HepG2 (cell line): ENCODE data around the gene JADE2. TPM values are rescaled to one million over a fixed set of nuclear protein-coding genes. Genes with fewer than 3 reads are reported as not detected.
A peak's percentile ranks its signal among the peaks of the same experiment; 100 is the strongest.

Experiments
- ATAC-seq: fragments of 200-7000 bp; cut with Tn5 transposase; 3 replicates; pipeline ENCODE4 v1.9.1; 2020; ENCODE audit warnings: mild to moderate bottlenecking, moderate library complexity
- BruUV-seq: library from RNA; stranded (reverse); fragments of 400-500 nt; replicated peaks from 2 replicates; lab custom pipeline; 2021; lab: Mats Ljungman, UMichigan
- CTCF ChIA-PET: fragments of 300-600 bp; formaldehyde crosslinking; extraction: SDS; loops from one replicate; lab custom pipeline; 2021; ENCODE audit warnings: low total read pairs, inconsistent platforms, low intra/inter-chr PET ratio; lab: Yijun Ruan, JAX
- POLR2A ChIA-PET: fragments of 350-600 bp; sonication (Branson Sonifier 250); formaldehyde crosslinking; loops from one replicate; lab custom pipeline; 2020; ENCODE audit warnings: antibody characterized with exemption, inconsistent platforms; lab: Yijun Ruan, JAX
- DNase-seq: peaks from one replicate; pipeline ENCODE4 v3.0.0-alpha.2; 2015; ENCODE audit warnings: low spot score
- FAIRE-seq: peaks from 3 replicates; lab custom pipeline; 2011; peaks lifted over from hg19 to GRCh38; lab: Jason Lieb, UNC
- H2AFZ ChIP-seq: one replicate; pipeline ENCODE4 v1.6.1; 2011; ENCODE audit warnings: low read length, inconsistent platforms
- H3K27ac ChIP-seq: fragments of 300-600 bp; 3 replicates; pipeline ENCODE4 v1.8.0; 2011; ENCODE audit warnings: mixed run types, mild to moderate bottlenecking, mixed read lengths, low read length, inconsistent platforms; ENCODE audit not compliant: insufficient read depth; ENCODE audit errors: extremely low read length
- H3K27me3 ChIP-seq, 2 experiments: fragments of 200-600 bp in 1 of 2; 2 replicates in 1 of 2; 3 replicates in 1 of 2; pipeline versions ENCODE4 v1.6.0 to v1.8.0; 2011; ENCODE audit warnings: low read length in 2 of 2, mild to moderate bottlenecking in 2 of 2, moderate library complexity in 2 of 2, inconsistent platforms in 1 of 2; ENCODE audit not compliant: insufficient read depth in 2 of 2, control insufficient read depth in 1 of 2
- H3K36me3 ChIP-seq, 2 experiments: fragments of 200-600 bp in 1 of 2; replicated peaks in 1 of 2; 2 replicates in 1 of 2; 3 replicates in 1 of 2; pipeline versions ENCODE4 v1.5.1 to v1.8.0; 2011; ENCODE audit warnings: low read length in 2 of 2, inconsistent platforms in 1 of 2; ENCODE audit not compliant: insufficient read depth in 2 of 2, control insufficient read depth in 1 of 2
- H3K4me1 ChIP-seq: 2 replicates; pipeline ENCODE4 v1.5.1; 2012; ENCODE audit warnings: low read length, inconsistent platforms; ENCODE audit not compliant: insufficient read depth
- H3K4me2 ChIP-seq: 2 replicates; pipeline ENCODE4 v1.6.0; 2011; ENCODE audit warnings: low read depth, low read length, inconsistent platforms
- H3K4me3 ChIP-seq, 3 experiments: fragments of 200-600 bp in 1 of 3; sonication (generic), shearing (Covaris generic) in 1 of 3; replicated peaks in 1 of 3; 2 replicates each; pipeline ENCODE4 v1.5.1; 2011 to 2016; ENCODE audit warnings: low read length in 3 of 3, inconsistent platforms in 2 of 3, low read depth in 2 of 3, mild to moderate bottlenecking in 2 of 3, control low read depth in 1 of 3, mixed read lengths in 1 of 3; ENCODE audit not compliant: insufficient read depth in 1 of 3
- H3K79me2 ChIP-seq: one replicate; pipeline ENCODE4 v1.6.1; 2011; ENCODE audit warnings: low read length, inconsistent platforms; ENCODE audit not compliant: insufficient read depth
- H3K9ac ChIP-seq: 2 replicates; pipeline ENCODE4 v1.6.0; 2011; ENCODE audit warnings: mild to moderate bottlenecking, low read depth, low read length, inconsistent platforms; ENCODE audit not compliant: insufficient read depth
- H3K9me3 ChIP-seq: 2 replicates; pipeline ENCODE4 v1.5.1; 2012; ENCODE audit warnings: mild to moderate bottlenecking, low read length
- H4K20me1 ChIP-seq: 2 replicates; pipeline ENCODE4 v1.6.0; 2011; ENCODE audit warnings: inconsistent platforms, mild to moderate bottlenecking, low read length, moderate library complexity; ENCODE audit not compliant: insufficient read depth
- BRCA1 ChIP-seq: sonication (generic); formaldehyde crosslinking; IDR thresholded peaks from 2 replicates; pipeline ENCODE4 v1.4.0; 2020; ENCODE audit warnings: missing genetic modification reagents
- EHMT2 ChIP-seq: fragments of 200-600 bp; sonication (generic); IDR thresholded peaks from 2 replicates; pipeline ENCODE4 v1.7.0; 2017; ENCODE audit warnings: antibody characterized with exemption, low read depth, low read length, borderline replicate concordance
- JARID2 ChIP-seq: sonication (generic); formaldehyde crosslinking; IDR thresholded peaks from 2 replicates; pipeline ENCODE4 v1.8.1; 2023; ENCODE audit warnings: missing genetic modification reagents, inconsistent platforms; ENCODE audit not compliant: insufficient replicate concordance
- MIER3 ChIP-seq: IDR thresholded peaks from 2 replicates; pipeline ENCODE4 v1.6.1; 2016; ENCODE audit warnings: missing compliant biosample characterization, borderline replicate concordance
- PAF1 ChIP-seq: IDR thresholded peaks from 2 replicates; pipeline ENCODE4 v1.6.1; 2016; ENCODE audit warnings: missing genetic modification reagents, missing compliant biosample characterization
- RFXAP ChIP-seq: sonication (generic); formaldehyde crosslinking; IDR thresholded peaks from 2 replicates; pipeline ENCODE4 v1.4.0; 2020; ENCODE audit warnings: missing genetic modification reagents, borderline replicate concordance
- THAP7 ChIP-seq: sonication (generic); formaldehyde crosslinking; IDR thresholded peaks from 2 replicates; pipeline ENCODE4 v1.8.1; 2023; ENCODE audit warnings: mild to moderate bottlenecking, missing genetic modification reagents
- ZFP36L1 ChIP-seq: sonication (generic); formaldehyde crosslinking; IDR thresholded peaks from 2 replicates; pipeline ENCODE4 v1.8.0; 2022; ENCODE audit warnings: mild to moderate bottlenecking, missing genetic modification reagents, moderate library complexity
- ZNF441 ChIP-seq: sonication (generic); formaldehyde crosslinking; IDR thresholded peaks from 2 replicates; pipeline ENCODE4 v1.7.0; 2021; ENCODE audit warnings: missing genetic modification reagents, borderline replicate concordance
- ZNF530 ChIP-seq: sonication (generic); formaldehyde crosslinking; IDR thresholded peaks from 2 replicates; pipeline ENCODE4 v1.5.0; 2020; ENCODE audit warnings: low read depth, mild to moderate bottlenecking, missing genetic modification reagents
- ZNF562 ChIP-seq: sonication (generic); formaldehyde crosslinking; IDR thresholded peaks from 2 replicates; pipeline ENCODE4 v1.8.0; 2022; ENCODE audit warnings: missing genetic modification reagents, borderline replicate concordance
- ZNF564 ChIP-seq: sonication (generic); formaldehyde crosslinking; IDR thresholded peaks from 2 replicates; pipeline ENCODE4 v1.8.1; 2023; ENCODE audit warnings: mild to moderate bottlenecking, missing genetic modification reagents
- ZNF616 ChIP-seq: sonication (generic); formaldehyde crosslinking; IDR thresholded peaks from 2 replicates; pipeline ENCODE4 v1.5.0; 2020; ENCODE audit warnings: low read depth, mild to moderate bottlenecking, missing genetic modification reagents
- ZNF629 ChIP-seq: sonication (generic); formaldehyde crosslinking; conservative IDR thresholded peaks from 2 replicates; pipeline ENCODE4 v1.5.0; 2020; ENCODE audit warnings: missing genetic modification reagents
- WGBS: methylation state at CpG from one replicate; pipeline ENCODE4 v1.1.6; 2017; ENCODE audit warnings: low lambda C conversion rate; 5-methylcytosine and 5-hydroxymethylcytosine counted together
- in situ Hi-C: cut with HindIII; loops from 2 replicates; pipeline ENCODE4 v1.10.0; 2017; ENCODE audit warnings: low pct_unique_long_range_greater_than_20kb; ENCODE audit not compliant: extremely low pct_ligation_motif_present
- intact Hi-C: fragments of 100-400 bp; cut with micrococcal nuclease; formaldehyde crosslinking; loops from one replicate; pipeline ENCODE4 v1.10.0; 2022; ENCODE audit not compliant: unreplicated experiment
- polyA plus RNA-seq, 8 experiments: library from polyadenylated mRNA; depleted of rRNA in 3 of 8; stranded (reverse) in 7 of 8; unstranded in 1 of 8; fragments of >200 nt; fragmentation: Illumina TruSeq in 4 of 8; extraction: Trizol in 4 of 8; gene quantifications; 2 replicates each; pipeline versions ENCODE4 v1.2.1 to v1.2.3, GENCODE V29; 2011 to 2016; ENCODE audit warnings: low read depth in 4 of 8, missing spikeins in 1 of 8, mixed read lengths in 1 of 8; ENCODE audit not compliant: insufficient read depth in 1 of 8
- total RNA-seq, 5 experiments: library from RNA; depleted of rRNA; stranded (reverse); fragments of >200 nt; fragmentation: Illumina TruSeq; extraction: Trizol; gene quantifications; 2 replicates each; pipeline ENCODE4 v1.2.3, GENCODE V29; 2016; ENCODE audit warnings: low read depth in 1 of 5
- TF ChIP-seq, protein P1 (sequence below): sonication (generic); formaldehyde crosslinking; IDR thresholded peaks from 2 replicates; pipeline ENCODE4 v1.9.0; 2021; ENCODE audit warnings: missing genetic modification reagents, borderline replicate concordance

JADE2 gene
- total and polyA plus RNA-seq, 2 of the 13 experiments (the other 11 are each of a cell fraction or from before 2014, with no cell fraction given), result 7.5 to 15.1 TPM

- WGBS, result 96% methylated on average over 10 of the region's 10 CpGs
- in situ Hi-C loops (no loop called here), intact Hi-C loops (no loop called here)
- no peak for DNase-seq
- POLR2A ChIA-PET, result no interaction called here
- Histone ChIP-seq H3K27ac (no peak overlapping the region), H2AFZ (no peak overlapping the region), H3K36me3 (peaks cover 1 to 32% of the 10 kb centered on the region in 2 experiments; a peak in 4 of 5 replicates), H3K9me3 (no peaks in the 10 kb centered on the region), H3K9ac (no peak overlapping the region), H3K79me2 (no peaks in the 10 kb centered on the region), H4K20me1 (no peaks in the 10 kb centered on the region), H3K27me3 (no peaks in the 10 kb centered on the region), H3K4me2 (no peak overlapping the region), H3K4me1 (no peaks in the 10 kb centered on the region), H3K4me3 (no peak overlapping the region)
- BruUV-seq, result no TSS peak
- CTCF ChIA-PET, result no interaction called here
- ATAC-seq, result no peak
- TF ChIP-seq RFXAP (no peak), ZNF629 (CRISPR knock-in tag) (peak; percentile 76), EHMT2 (no peak), ZNF616 (CRISPR knock-in tag) (no peak), ZNF564 (CRISPR knock-in tag) (no peak)
- no peak for FAIRE-seq
Measured at GRCh38 chr5:134545070-134545868, 19.8 kb downstream of the JADE2 start.

GRCh38 chr5:134547066-134547465 is 21.6 kb downstream of the JADE2 start:
- FAIRE-seq (no peak), ATAC-seq (no peak), DNase-seq (no peak)
- Histone ChIP-seq H3K4me2 (no peak overlapping the region), H3K9ac (no peak overlapping the region), H2AFZ (no peak overlapping the region), H3K4me3 (no peak overlapping the region), H4K20me1 (no peaks in the 10 kb centered on the region), H3K4me1 (peaks cover 6% of the 10 kb centered on the region), H3K27me3 (no peaks in the 10 kb centered on the region), H3K36me3 (peaks cover 6 to 29% of the 10 kb centered on the region in 2 experiments; a peak in 4 of 5 replicates), H3K27ac (no peak overlapping the region), H3K79me2 (no peaks in the 10 kb centered on the region), H3K9me3 (no peaks in the 10 kb centered on the region)
- BruUV-seq, result no TSS peak
- WGBS, result 100% methylated on average over 2 of the region's 2 CpGs
- ChIA-PET CTCF (no interaction called here), POLR2A (interaction anchor here (1.2 kb wide), 1 partner anchor 20 kb away, joined by 3 read pairs; no protein-coding TSS in a partner anchor)
- intact Hi-C loops, result no loop called here
- in situ Hi-C loops, result no loop called here
- TF ChIP-seq PAF1 (CRISPR knock-in tag) (no peak), ZNF530 (CRISPR knock-in tag) (no peak), ZNF562 (CRISPR knock-in tag) (no peak), ZFP36L1 (CRISPR knock-in tag) (no peak), MIER3 (CRISPR knock-in tag) (no peak), ZNF441 (no peak), BRCA1 (CRISPR knock-in tag) (no peak), JARID2 (CRISPR knock-in tag) (no peak), THAP7 (CRISPR knock-in tag) (no peak)
- TF ChIP-seq, protein P1, sequence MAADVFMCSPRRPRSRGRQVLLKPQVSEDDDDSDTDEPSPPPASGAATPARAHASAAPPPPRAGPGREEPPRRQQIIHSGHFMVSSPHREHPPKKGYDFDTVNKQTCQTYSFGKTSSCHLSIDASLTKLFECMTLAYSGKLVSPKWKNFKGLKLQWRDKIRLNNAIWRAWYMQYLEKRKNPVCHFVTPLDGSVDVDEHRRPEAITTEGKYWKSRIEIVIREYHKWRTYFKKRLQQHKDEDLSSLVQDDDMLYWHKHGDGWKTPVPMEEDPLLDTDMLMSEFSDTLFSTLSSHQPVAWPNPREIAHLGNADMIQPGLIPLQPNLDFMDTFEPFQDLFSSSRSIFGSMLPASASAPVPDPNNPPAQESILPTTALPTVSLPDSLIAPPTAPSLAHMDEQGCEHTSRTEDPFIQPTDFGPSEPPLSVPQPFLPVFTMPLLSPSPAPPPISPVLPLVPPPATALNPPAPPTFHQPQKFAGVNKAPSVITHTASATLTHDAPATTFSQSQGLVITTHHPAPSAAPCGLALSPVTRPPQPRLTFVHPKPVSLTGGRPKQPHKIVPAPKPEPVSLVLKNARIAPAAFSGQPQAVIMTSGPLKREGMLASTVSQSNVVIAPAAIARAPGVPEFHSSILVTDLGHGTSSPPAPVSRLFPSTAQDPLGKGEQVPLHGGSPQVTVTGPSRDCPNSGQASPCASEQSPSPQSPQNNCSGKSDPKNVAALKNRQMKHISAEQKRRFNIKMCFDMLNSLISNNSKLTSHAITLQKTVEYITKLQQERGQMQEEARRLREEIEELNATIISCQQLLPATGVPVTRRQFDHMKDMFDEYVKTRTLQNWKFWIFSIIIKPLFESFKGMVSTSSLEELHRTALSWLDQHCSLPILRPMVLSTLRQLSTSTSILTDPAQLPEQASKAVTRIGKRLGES (CRISPR knock-in tag), result no peak
